ENCODE results near the gene DNAJC16. TPM values are rescaled to one million over a fixed set of nuclear protein-coding genes. Genes with fewer than 3 reads are reported as not detected.

The DNAJC16 gene
- total RNA-seq, 1 experiment from 2014 or later, result 9.2 TPM

DNA sequence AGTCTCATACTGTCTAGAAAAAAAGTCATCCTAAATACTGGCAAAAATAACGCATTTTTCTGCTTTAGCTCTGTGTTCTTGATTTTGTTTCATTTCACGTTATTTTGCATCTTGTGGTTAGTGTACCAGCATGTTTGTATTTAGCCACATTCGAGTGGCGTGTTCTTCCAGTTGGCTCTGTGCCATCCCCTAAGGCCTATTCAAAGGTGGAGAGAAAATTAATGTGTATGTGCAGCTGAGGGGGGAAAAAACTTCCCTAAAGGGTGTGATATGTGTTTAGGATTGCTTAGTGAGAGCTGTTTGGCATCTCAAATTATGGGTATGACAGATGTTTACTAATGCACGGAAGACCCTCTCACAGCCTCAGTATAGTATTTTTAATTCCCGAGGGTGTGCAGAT is 12.1 kb downstream of the DNAJC16 start:
- H3K4me1 ChIP-seq (ENCODE audit: insufficient read depth, low read length), result no peaks in the 10 kb centered on the region
- H3K4me2 ChIP-seq (ENCODE audit: low read length), result no peak overlapping the region
- ATAC-seq, result no peak
- ChIA-PET CTCF (no interaction called here), POLR2A (ENCODE audit: unreplicated experiment) (no interaction called here)
- no peaks in the 10 kb centered on the region for H3K9me2 ChIP-seq (replicated peaks; ENCODE audit: low read length)
- no peak overlapping the region for H3K9ac ChIP-seq (ENCODE audit: low read length)
- H3F3A ChIP-seq (ENCODE audit: low read length, unreplicated experiment), result no peaks in the 10 kb centered on the region
- no TSS peak for BruUV-seq (replicated peaks)
- no peak for DNase-seq
- H3K36me3 ChIP-seq (ENCODE audit: low read depth, low read length), result peaks cover 16% of the 10 kb centered on the region; the same call in 1 of the 2 replicates
- no peak overlapping the region for H3K27ac ChIP-seq (ENCODE audit: low read length)
- no peak overlapping the region for H2AFZ ChIP-seq (ENCODE audit: low read length)
- intact Hi-C loops (cut with micrococcal nuclease), result no loop called here
- no peaks in the 10 kb centered on the region for H3K79me2 ChIP-seq (ENCODE audit: low read length)
- H4K20me1 ChIP-seq (ENCODE audit: low read length), result no peaks in the 10 kb centered on the region
- no peak overlapping the region for H3K4me3 ChIP-seq (ENCODE audit: low read length)
- TF ChIP-seq EZH2 (IDR thresholded peaks at IDR 0.05; ENCODE audit: low read length, unreplicated experiment) (no peak), EZH2phosphoT487 (IDR thresholded peaks at IDR 0.05; ENCODE audit: borderline replicate concordance, low read length) (no peak)
- TF ChIP-seq, protein P1, sequence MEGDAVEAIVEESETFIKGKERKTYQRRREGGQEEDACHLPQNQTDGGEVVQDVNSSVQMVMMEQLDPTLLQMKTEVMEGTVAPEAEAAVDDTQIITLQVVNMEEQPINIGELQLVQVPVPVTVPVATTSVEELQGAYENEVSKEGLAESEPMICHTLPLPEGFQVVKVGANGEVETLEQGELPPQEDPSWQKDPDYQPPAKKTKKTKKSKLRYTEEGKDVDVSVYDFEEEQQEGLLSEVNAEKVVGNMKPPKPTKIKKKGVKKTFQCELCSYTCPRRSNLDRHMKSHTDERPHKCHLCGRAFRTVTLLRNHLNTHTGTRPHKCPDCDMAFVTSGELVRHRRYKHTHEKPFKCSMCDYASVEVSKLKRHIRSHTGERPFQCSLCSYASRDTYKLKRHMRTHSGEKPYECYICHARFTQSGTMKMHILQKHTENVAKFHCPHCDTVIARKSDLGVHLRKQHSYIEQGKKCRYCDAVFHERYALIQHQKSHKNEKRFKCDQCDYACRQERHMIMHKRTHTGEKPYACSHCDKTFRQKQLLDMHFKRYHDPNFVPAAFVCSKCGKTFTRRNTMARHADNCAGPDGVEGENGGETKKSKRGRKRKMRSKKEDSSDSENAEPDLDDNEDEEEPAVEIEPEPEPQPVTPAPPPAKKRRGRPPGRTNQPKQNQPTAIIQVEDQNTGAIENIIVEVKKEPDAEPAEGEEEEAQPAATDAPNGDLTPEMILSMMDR (conservative IDR thresholded peaks at IDR 0.05; ENCODE audit: low read depth, low read length), result no peak
- H3K27me3 ChIP-seq (ENCODE audit: low read length), result no peaks in the 10 kb centered on the region
- H3K9me3 ChIP-seq (ENCODE audit: low read length), result no peaks in the 10 kb centered on the region

DNA sequence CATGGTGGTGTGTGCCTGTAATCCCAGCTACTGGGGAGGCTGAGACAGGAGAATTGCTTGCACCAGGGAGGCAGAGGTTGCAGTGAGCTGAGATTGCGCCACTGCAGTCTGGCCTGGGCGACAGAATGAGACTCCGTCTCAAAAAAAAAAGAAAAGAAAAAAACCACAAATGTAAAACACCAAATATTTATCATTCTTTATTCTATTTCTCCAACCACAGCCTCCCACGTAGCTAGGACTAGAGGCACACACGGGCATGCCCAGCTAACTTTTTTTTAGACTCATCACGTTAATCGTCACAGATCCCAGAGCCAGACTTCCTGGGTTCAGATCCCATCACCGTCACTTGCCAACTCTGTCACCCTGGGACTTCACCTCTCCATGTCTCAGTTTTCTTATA is 13.5 kb downstream of the DNAJC16 start:
- Histone ChIP-seq H3K27me3 (ENCODE audit: low read length) (no peaks in the 10 kb centered on the region), H4K20me1 (ENCODE audit: low read length) (no peaks in the 10 kb centered on the region), H3F3A (ENCODE audit: low read length, unreplicated experiment) (no peaks in the 10 kb centered on the region), H3K9ac (ENCODE audit: low read length) (no peak overlapping the region), H3K4me1 (ENCODE audit: insufficient read depth, low read length) (no peaks in the 10 kb centered on the region), H3K4me2 (ENCODE audit: low read length) (no peak overlapping the region), H3K27ac (ENCODE audit: low read length) (no peak overlapping the region), H2AFZ (ENCODE audit: low read length) (no peak overlapping the region), H3K9me3 (ENCODE audit: low read length) (no peaks in the 10 kb centered on the region), H3K4me3 (ENCODE audit: low read length) (no peak overlapping the region), H3K9me2 (replicated peaks; ENCODE audit: low read length) (no peaks in the 10 kb centered on the region), H3K36me3 (ENCODE audit: low read depth, low read length) (peaks cover 23% of the 10 kb centered on the region; the same call in 1 of the 2 replicates), H3K79me2 (ENCODE audit: low read length) (no peaks in the 10 kb centered on the region)
- no TSS peak for BruUV-seq (replicated peaks)
- no peak for ATAC-seq
- TF ChIP-seq, protein P1 (conservative IDR thresholded peaks at IDR 0.05; ENCODE audit: low read depth, low read length), result no peak
- no peak for TF ChIP-seq EZH2 (IDR thresholded peaks at IDR 0.05; ENCODE audit: low read length, unreplicated experiment)
- TF ChIP-seq EZH2phosphoT487 (IDR thresholded peaks at IDR 0.05; ENCODE audit: borderline replicate concordance, low read length), result no peak
- ChIA-PET POLR2A (ENCODE audit: unreplicated experiment) (no interaction called here), CTCF (no interaction called here)
- no peak for DNase-seq
- intact Hi-C loops (cut with micrococcal nuclease), result no loop called here

DNA sequence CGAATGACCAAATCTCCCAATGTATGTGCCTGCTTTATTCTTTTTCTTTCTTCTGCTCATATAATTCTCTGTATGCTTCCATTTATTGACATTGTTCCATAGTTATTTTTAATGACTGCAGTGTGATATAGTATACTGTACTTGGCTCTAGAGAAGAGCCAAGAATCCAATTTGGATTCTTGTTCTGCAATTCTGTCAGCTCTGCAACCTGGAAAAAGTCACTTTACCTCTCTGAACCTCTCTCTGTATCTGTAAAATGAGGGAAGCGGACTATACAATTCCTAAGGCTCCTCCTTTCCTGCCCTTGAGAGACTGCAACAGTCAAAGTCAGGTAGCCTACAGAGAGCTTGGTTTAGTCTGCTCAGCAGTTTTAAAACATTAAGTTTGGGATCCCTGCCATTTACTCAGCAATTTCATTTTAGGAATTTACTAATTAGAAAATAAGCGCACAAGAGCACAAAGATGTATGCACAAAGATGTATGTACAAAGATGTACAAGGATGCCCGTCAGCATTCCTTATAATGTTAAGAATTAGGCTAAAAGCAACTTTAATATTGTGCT is 14.7 kb downstream of the DNAJC16 start:
- H3K27ac ChIP-seq (ENCODE audit: low read length), result no peak overlapping the region
- H3K27me3 ChIP-seq (ENCODE audit: low read length), result no peaks in the 10 kb centered on the region
- H3K9me2 ChIP-seq (replicated peaks; ENCODE audit: low read length), result no peaks in the 10 kb centered on the region
- H3K4me3 ChIP-seq (ENCODE audit: low read length), result no peak overlapping the region
- TF ChIP-seq EZH2phosphoT487 (IDR thresholded peaks at IDR 0.05; ENCODE audit: borderline replicate concordance, low read length) (no peak), EZH2 (IDR thresholded peaks at IDR 0.05; ENCODE audit: low read length, unreplicated experiment) (no peak)
- TF ChIP-seq, protein P1 (conservative IDR thresholded peaks at IDR 0.05; ENCODE audit: low read depth, low read length), result no peak
- no peak for DNase-seq
- ATAC-seq, result no peak
- ChIA-PET CTCF (no interaction called here), POLR2A (ENCODE audit: unreplicated experiment) (no interaction called here)
- no peaks in the 10 kb centered on the region for H3K9me3 ChIP-seq (ENCODE audit: low read length)
- H3F3A ChIP-seq (ENCODE audit: low read length, unreplicated experiment), result no peaks in the 10 kb centered on the region
- intact Hi-C loops (cut with micrococcal nuclease), result no loop called here
- H4K20me1 ChIP-seq (ENCODE audit: low read length), result no peaks in the 10 kb centered on the region
- H3K79me2 ChIP-seq (ENCODE audit: low read length), result no peaks in the 10 kb centered on the region
- BruUV-seq (replicated peaks), result no TSS peak
- H3K36me3 ChIP-seq (ENCODE audit: low read depth, low read length), result peaks cover 25% of the 10 kb centered on the region; the same call in 1 of the 2 replicates
- H3K4me2 ChIP-seq (ENCODE audit: low read length), result no peak overlapping the region
- H3K9ac ChIP-seq (ENCODE audit: low read length), result no peak overlapping the region
- no peak overlapping the region for H2AFZ ChIP-seq (ENCODE audit: low read length)
- H3K4me1 ChIP-seq (ENCODE audit: insufficient read depth, low read length), result no peaks in the 10 kb centered on the region

Measured in PC-3 (cell line).